IMR-90 (cell line): ENCODE data around the gene CCDC27. TPM values are rescaled to one million over a fixed set of nuclear protein-coding genes. Genes with fewer than 3 reads are reported as not detected.

Experiments used
- ATAC-seq: fragments of 200-7000 bp; cut with Tn5 transposase; 2 replicates; pipeline ENCODE4 v1.9.1; 2020; ENCODE audit warnings: low read depth, mild to moderate bottlenecking, moderate library complexity
- BruUV-seq: library from RNA; stranded (reverse); fragments of 400-500 nt; replicated peaks from 2 replicates; lab custom pipeline; 2021; lab: Mats Ljungman, UMichigan
- CTCF ChIA-PET: fragments of 300-600 bp; formaldehyde crosslinking; extraction: SDS; loops from one replicate; lab custom pipeline; 2021; ENCODE audit warnings: antibody characterized with exemption; lab: Yijun Ruan, JAX
- POLR2A ChIA-PET: fragments of 300-600 bp; sonication (Branson Sonifier 250); formaldehyde crosslinking; loops from one replicate; lab custom pipeline; 2022; ENCODE audit warnings: antibody characterized with exemption; ENCODE audit not compliant: unreplicated experiment; lab: Charles Lee
- DNase-seq: peaks from one replicate; pipeline ENCODE4 v3.0.0; 2013
- H2AFZ ChIP-seq: replicated peaks from 2 replicates; pipeline ENCODE3; 2013; ENCODE audit warnings: low read length, mild to moderate bottlenecking; ENCODE audit not compliant: poor library complexity
- H2AK5ac ChIP-seq: 2 replicates; pipeline ENCODE4 v1.6.1; 2013; ENCODE audit warnings: low read depth, low read length, inconsistent platforms
- H2AK9ac ChIP-seq: replicated peaks from 2 replicates; pipeline ENCODE3; 2013; ENCODE audit warnings: mild to moderate bottlenecking, low read depth, low read length, moderate library complexity; ENCODE audit not compliant: poor library complexity
- H2BK120ac ChIP-seq: 2 replicates; pipeline ENCODE4 v1.6.1; 2013; ENCODE audit warnings: low read depth, low read length, inconsistent platforms
- H2BK15ac ChIP-seq: 3 replicates; pipeline ENCODE4 v1.6.1; 2013; ENCODE audit warnings: low read depth, low read length, inconsistent platforms
- H2BK20ac ChIP-seq: 2 replicates; pipeline ENCODE4 v1.6.1; 2013; ENCODE audit warnings: low read depth, mild to moderate bottlenecking, inconsistent platforms, low read length, moderate library complexity
- H2BK5ac ChIP-seq: 2 replicates; pipeline ENCODE4 v1.6.1; 2013; ENCODE audit warnings: mild to moderate bottlenecking, low read depth, low read length, inconsistent platforms; ENCODE audit not compliant: poor library complexity, severe bottlenecking
- H3K14ac ChIP-seq: replicated peaks from 2 replicates; pipeline ENCODE4 v1.6.1; 2013; ENCODE audit warnings: low read depth, low read length, inconsistent platforms
- H3K18ac ChIP-seq: 2 replicates; pipeline ENCODE4 v1.6.1; 2013; ENCODE audit warnings: low read depth, low read length, control low read depth
- H3K23ac ChIP-seq: 2 replicates; pipeline ENCODE4 v1.6.1; 2013; ENCODE audit warnings: low read depth, low read length, inconsistent platforms
- H3K27ac ChIP-seq: 2 replicates; pipeline ENCODE4 v1.5.1; 2013; ENCODE audit warnings: mild to moderate bottlenecking, control low read depth, low read length; ENCODE audit not compliant: insufficient read depth
- H3K27me3 ChIP-seq: 2 replicates; pipeline ENCODE4 v1.6.1; 2013; ENCODE audit warnings: low read length; ENCODE audit not compliant: control insufficient read depth, insufficient read depth
- H3K36me3 ChIP-seq: 2 replicates; pipeline ENCODE4 v1.6.1; 2013; ENCODE audit warnings: low read length, mixed read lengths; ENCODE audit not compliant: control insufficient read depth, insufficient read depth
- H3K4ac ChIP-seq: 2 replicates; pipeline ENCODE4 v1.6.1; 2013; ENCODE audit warnings: low read depth, low read length, inconsistent platforms
- H3K4me1 ChIP-seq: 2 replicates; pipeline ENCODE4 v1.6.1; 2013; ENCODE audit warnings: low read length, mixed read lengths; ENCODE audit not compliant: control insufficient read depth, insufficient read depth
- H3K4me2 ChIP-seq: 2 replicates; pipeline ENCODE4 v1.6.1; 2013; ENCODE audit warnings: low read depth, mild to moderate bottlenecking, control low read depth, low read length, moderate library complexity
- H3K4me3 ChIP-seq: 2 replicates; pipeline ENCODE4 v1.5.1; 2013; ENCODE audit warnings: low read depth, mild to moderate bottlenecking, control low read depth, low read length, moderate library complexity; ENCODE audit not compliant: insufficient read depth
- H3K56ac ChIP-seq: 2 replicates; pipeline ENCODE4 v1.6.1; 2013; ENCODE audit warnings: low read length, inconsistent platforms; ENCODE audit not compliant: insufficient read depth; ENCODE audit errors: extremely low read depth
- H3K79me1 ChIP-seq, 2 experiments: 2 replicates each; pipeline ENCODE4 v1.6.1; 2013; ENCODE audit warnings: low read length in 2 of 2, inconsistent platforms in 1 of 2, low read depth in 1 of 2
- H3K9ac ChIP-seq: 2 replicates; pipeline ENCODE4 v1.6.1; 2013; ENCODE audit warnings: low read depth, low read length, control low read depth
- H3K9me1 ChIP-seq: 2 replicates; pipeline ENCODE4 v1.6.1; 2013; ENCODE audit warnings: low read length, inconsistent platforms; ENCODE audit not compliant: insufficient read depth
- H3K9me3 ChIP-seq: 2 replicates; pipeline ENCODE4 v1.6.1; 2013; ENCODE audit warnings: low read length; ENCODE audit not compliant: control insufficient read depth, insufficient read depth
- H4K20me1 ChIP-seq: 2 replicates; pipeline ENCODE4 v1.6.1; 2013; ENCODE audit warnings: low read length, inconsistent platforms; ENCODE audit not compliant: insufficient read depth
- H4K5ac ChIP-seq: 2 replicates; pipeline ENCODE4 v1.6.1; 2013; ENCODE audit warnings: mild to moderate bottlenecking, low read depth, low read length, control low read depth
- H4K8ac ChIP-seq, 2 experiments: 2 replicates each; pipeline ENCODE4 v1.6.1; 2013; ENCODE audit warnings: low read depth in 2 of 2, low read length in 2 of 2, control low read depth in 1 of 2, inconsistent platforms in 1 of 2
- H4K91ac ChIP-seq: 2 replicates; pipeline ENCODE4 v1.6.1; 2013; ENCODE audit warnings: low read depth, low read length, inconsistent platforms; ENCODE audit not compliant: insufficient read depth
- ELK1 ChIP-seq: fragments of 150-350 bp; IDR thresholded peaks from 2 replicates; pipeline ENCODE4 v1.6.1; 2016; ENCODE audit warnings: low read depth, mild to moderate bottlenecking, low read length, moderate library complexity, borderline replicate concordance
- MAFK ChIP-seq: IDR thresholded peaks from 2 replicates; pipeline ENCODE4 v1.6.1; 2012; ENCODE audit warnings: low read depth, low read length, improper control_type of control experiment
- WGBS, 2 experiments: methylation state at CpG; one replicate each; pipeline versions ENCODE4 v1.1.5 to v1.1.7; 2013; ENCODE audit warnings: missing lambda C conversion rate in 2 of 2; ENCODE audit not compliant: insufficient read length in 1 of 2; ENCODE audit errors: extremely low coverage in 2 of 2; 5-methylcytosine and 5-hydroxymethylcytosine counted together
- dilution Hi-C: fragments of 300-500 bp; cut with HindIII; formaldehyde crosslinking; loops from one replicate; pipeline ENCODE4 v1.14.3; 2018; ENCODE audit warnings: low sequenced_read_pairs; ENCODE audit not compliant: unreplicated experiment
- in situ Hi-C: fragments of 300-500 bp; cut with MboI; formaldehyde crosslinking; loops from 3 replicates; pipeline ENCODE4 v1.14.3; 2019; ENCODE audit warnings: low sequenced_read_pairs, inconsistent platforms, mixed read lengths
- intact Hi-C: fragments of 100-400 bp; cut with micrococcal nuclease; formaldehyde crosslinking; loops from 2 replicates; pipeline ENCODE4 v1.10.0; 2022
- polyA plus RNA-seq, 3 experiments: library from polyadenylated mRNA; depleted of rRNA; stranded (reverse); fragments of >200 nt; gene quantifications; 2 replicates each; pipeline ENCODE4 v1.2.3, GENCODE V29; 2012; ENCODE audit warnings: low replicate concordance in 1 of 3
- total RNA-seq: library from RNA; depleted of rRNA; stranded (reverse); fragments of >200 nt; gene quantifications from 2 replicates; pipeline ENCODE4 v1.2.3, GENCODE V29; 2012

Gene CCDC27
- total and polyA plus RNA-seq, 2 of the 4 experiments (the other 2 are of a cell fraction), result not detected

- H3K23ac ChIP-seq, result no peak overlapping the region
- H3K27me3 ChIP-seq, result peaks cover 2% of the 10 kb centered on the region; the same call in 1 of the 2 replicates
- H3K4me3 ChIP-seq, result no peak overlapping the region
- H2BK5ac ChIP-seq, result no peak overlapping the region
- WGBS, 2 experiments, result 91% methylated on average over 8 of the region's 12 CpGs; no CpG with 5 or more reads in 1 of the 2 experiments
- peaks cover 15 to 27% of the 10 kb centered on the region in 2 experiments for H3K79me1 ChIP-seq
- no peak overlapping the region for H3K9ac ChIP-seq
- no peak overlapping the region; the same call in 1 of the 2 replicates for H3K4me2 ChIP-seq
- no peaks in the 10 kb centered on the region for H3K9me3 ChIP-seq
- H3K14ac ChIP-seq, result no peak overlapping the region
- CTCF ChIA-PET, result no interaction called here
- no peak overlapping the region for H4K5ac ChIP-seq
- no peak overlapping the region for H2BK120ac ChIP-seq
- in situ Hi-C loops, result no loop called here
- DNase-seq (no peak), ATAC-seq (no peak)
- H2AK5ac ChIP-seq, result no peak overlapping the region
- no peak overlapping the region for H2AFZ ChIP-seq
- H3K4ac ChIP-seq, result no peak overlapping the region
- no peak overlapping the region for H4K91ac ChIP-seq
- H4K20me1 ChIP-seq, result no peaks in the 10 kb centered on the region; the same call in 1 of the 2 replicates
- POLR2A ChIA-PET, result no interaction called here
- H3K36me3 ChIP-seq, result peaks cover 24% of the 10 kb centered on the region
- dilution Hi-C loops, result no loop called here
- no peak overlapping the region for H4K8ac ChIP-seq
- H2BK15ac ChIP-seq, result no peak overlapping the region
- no peak overlapping the region for H3K27ac ChIP-seq
- no peak overlapping the region for H3K18ac ChIP-seq
- H3K56ac ChIP-seq, result no peak overlapping the region
- TF ChIP-seq ELK1 (no peak), MAFK (no peak)
- H2BK20ac ChIP-seq, result no peak overlapping the region
- H2AK9ac ChIP-seq, result no peak overlapping the region
- intact Hi-C loops, result no loop called here
- BruUV-seq, result no TSS peak
- H3K9me1 ChIP-seq, result peaks cover 10% of the 10 kb centered on the region; the same call in 1 of the 2 replicates
- peaks cover 8% of the 10 kb centered on the region; the same call in 1 of the 2 replicates for H3K4me1 ChIP-seq
Observed at GRCh38 chr1:3745071-3745470, 7.2 kb upstream of the CCDC27 start.
